Measurements from ENCODE around the gene CCKAR.

DNA sequence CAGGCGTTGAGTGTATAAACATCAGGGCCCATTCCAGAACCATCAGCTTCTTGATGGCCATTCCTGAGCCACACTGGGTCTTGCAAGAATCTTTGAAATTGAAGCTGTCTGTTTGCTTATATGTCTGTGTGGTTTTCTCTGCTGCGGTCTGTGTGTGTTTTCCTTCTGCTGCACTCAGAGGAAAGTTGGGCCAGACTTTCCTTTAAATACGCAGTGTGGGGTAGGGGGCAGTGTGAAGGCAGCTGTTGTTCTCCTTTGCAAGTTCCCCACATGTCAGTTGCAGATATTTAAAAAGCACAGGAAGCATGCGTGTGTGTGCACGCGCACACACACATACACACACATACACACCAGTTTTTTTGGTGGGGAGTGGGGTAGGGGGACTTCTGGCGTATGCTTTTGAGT, 32.1 kb downstream of the CCKAR start:
- TF ChIP-seq CUX1 (IDR thresholded peaks at IDR 0.05; ENCODE audit: insufficient replicate concordance, low read depth, low read length) (no peak), SIN3A (IDR thresholded peaks at IDR 0.05; ENCODE audit: low read depth, low read length) (no peak), NRF1 (conservative IDR thresholded peaks at IDR 0.05; ENCODE audit: low read depth, low read length) (no peak), CREM (IDR thresholded peaks at IDR 0.05; ENCODE audit: low read depth) (no peak), POU2F2 (IDR thresholded peaks at IDR 0.05; ENCODE audit: borderline replicate concordance, low read depth, low read length) (no peak), RFX5 (IDR thresholded peaks at IDR 0.05; ENCODE audit: low read depth, low read length) (no peak), ZBTB11 (CRISPR knock-in tag; IDR thresholded peaks at IDR 0.05) (no peak)
- TF ChIP-seq, protein P1, sequence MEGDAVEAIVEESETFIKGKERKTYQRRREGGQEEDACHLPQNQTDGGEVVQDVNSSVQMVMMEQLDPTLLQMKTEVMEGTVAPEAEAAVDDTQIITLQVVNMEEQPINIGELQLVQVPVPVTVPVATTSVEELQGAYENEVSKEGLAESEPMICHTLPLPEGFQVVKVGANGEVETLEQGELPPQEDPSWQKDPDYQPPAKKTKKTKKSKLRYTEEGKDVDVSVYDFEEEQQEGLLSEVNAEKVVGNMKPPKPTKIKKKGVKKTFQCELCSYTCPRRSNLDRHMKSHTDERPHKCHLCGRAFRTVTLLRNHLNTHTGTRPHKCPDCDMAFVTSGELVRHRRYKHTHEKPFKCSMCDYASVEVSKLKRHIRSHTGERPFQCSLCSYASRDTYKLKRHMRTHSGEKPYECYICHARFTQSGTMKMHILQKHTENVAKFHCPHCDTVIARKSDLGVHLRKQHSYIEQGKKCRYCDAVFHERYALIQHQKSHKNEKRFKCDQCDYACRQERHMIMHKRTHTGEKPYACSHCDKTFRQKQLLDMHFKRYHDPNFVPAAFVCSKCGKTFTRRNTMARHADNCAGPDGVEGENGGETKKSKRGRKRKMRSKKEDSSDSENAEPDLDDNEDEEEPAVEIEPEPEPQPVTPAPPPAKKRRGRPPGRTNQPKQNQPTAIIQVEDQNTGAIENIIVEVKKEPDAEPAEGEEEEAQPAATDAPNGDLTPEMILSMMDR (IDR thresholded peaks at IDR 0.05 in 2 of 3, conservative IDR thresholded peaks at IDR 0.05 in 1 of 3; ENCODE audit: control insufficient read depth in 2 of 3, extremely low read depth in 1 of 3, insufficient read depth in 1 of 3, low read depth in 3 of 3, low read length in 3 of 3), result no peak
- TF ChIP-seq, protein P2, sequence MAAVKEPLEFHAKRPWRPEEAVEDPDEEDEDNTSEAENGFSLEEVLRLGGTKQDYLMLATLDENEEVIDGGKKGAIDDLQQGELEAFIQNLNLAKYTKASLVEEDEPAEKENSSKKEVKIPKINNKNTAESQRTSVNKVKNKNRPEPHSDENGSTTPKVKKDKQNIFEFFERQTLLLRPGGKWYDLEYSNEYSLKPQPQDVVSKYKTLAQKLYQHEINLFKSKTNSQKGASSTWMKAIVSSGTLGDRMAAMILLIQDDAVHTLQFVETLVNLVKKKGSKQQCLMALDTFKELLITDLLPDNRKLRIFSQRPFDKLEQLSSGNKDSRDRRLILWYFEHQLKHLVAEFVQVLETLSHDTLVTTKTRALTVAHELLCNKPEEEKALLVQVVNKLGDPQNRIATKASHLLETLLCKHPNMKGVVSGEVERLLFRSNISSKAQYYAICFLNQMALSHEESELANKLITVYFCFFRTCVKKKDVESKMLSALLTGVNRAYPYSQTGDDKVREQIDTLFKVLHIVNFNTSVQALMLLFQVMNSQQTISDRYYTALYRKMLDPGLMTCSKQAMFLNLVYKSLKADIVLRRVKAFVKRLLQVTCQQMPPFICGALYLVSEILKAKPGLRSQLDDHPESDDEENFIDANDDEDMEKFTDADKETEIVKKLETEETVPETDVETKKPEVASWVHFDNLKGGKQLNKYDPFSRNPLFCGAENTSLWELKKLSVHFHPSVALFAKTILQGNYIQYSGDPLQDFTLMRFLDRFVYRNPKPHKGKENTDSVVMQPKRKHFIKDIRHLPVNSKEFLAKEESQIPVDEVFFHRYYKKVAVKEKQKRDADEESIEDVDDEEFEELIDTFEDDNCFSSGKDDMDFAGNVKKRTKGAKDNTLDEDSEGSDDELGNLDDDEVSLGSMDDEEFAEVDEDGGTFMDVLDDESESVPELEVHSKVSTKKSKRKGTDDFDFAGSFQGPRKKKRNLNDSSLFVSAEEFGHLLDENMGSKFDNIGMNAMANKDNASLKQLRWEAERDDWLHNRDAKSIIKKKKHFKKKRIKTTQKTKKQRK (IDR thresholded peaks at IDR 0.05; ENCODE audit: low read depth, low read length), result no peak
- TF ChIP-seq, protein P3, sequence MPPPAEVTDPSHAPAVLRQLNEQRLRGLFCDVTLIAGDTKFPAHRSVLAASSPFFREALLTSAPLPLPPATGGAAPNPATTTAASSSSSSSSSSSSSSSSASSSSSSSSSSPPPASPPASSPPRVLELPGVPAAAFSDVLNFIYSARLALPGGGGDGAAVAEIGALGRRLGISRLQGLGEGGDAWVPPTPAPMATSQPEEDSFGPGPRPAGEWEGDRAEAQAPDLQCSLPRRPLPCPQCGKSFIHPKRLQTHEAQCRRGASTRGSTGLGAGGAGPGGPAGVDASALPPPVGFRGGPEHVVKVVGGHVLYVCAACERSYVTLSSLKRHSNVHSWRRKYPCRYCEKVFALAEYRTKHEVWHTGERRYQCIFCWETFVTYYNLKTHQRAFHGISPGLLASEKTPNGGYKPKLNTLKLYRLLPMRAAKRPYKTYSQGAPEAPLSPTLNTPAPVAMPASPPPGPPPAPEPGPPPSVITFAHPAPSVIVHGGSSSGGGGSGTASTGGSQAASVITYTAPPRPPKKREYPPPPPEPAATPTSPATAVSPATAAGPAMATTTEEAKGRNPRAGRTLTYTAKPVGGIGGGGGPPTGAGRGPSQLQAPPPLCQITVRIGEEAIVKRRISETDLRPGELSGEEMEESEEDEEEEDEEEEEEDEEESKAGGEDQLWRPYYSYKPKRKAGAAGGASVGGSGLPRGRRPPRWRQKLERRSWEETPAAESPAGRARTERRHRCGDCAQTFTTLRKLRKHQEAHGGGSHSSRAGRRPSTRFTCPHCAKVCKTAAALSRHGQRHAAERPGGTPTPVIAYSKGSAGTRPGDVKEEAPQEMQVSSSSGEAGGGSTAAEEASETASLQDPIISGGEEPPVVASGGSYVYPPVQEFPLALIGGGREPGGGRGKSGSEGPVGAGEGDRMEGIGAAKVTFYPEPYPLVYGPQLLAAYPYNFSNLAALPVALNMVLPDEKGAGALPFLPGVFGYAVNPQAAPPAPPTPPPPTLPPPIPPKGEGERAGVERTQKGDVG (CRISPR knock-in tag; IDR thresholded peaks at IDR 0.05), result no peak

Data from GM12878 (cell line).